HL-60 (cell line): Measurements from ENCODE around the gene MUTYH.

ENCODE experiments used
- DNase-seq, 2 experiments: peaks; one replicate each; pipeline ENCODE4 v3.0.0-alpha.2; 2010 to 2020; ENCODE audit warnings: low read depth in 1 of 2, low spot score in 1 of 2
- H3K27ac ChIP-seq: fragments of 250-450 bp; sonication (Bioruptor Pico); replicated peaks from 2 replicates; pipeline ENCODE4 v1.5.1; 2020; ENCODE audit warnings: mild to moderate bottlenecking, moderate library complexity
- H3K27me3 ChIP-seq: fragments of 250-450 bp; sonication (Bioruptor Pico); 2 replicates; pipeline ENCODE4 v1.5.1; 2021; ENCODE audit warnings: mild to moderate bottlenecking, moderate library complexity; ENCODE audit not compliant: insufficient read depth, poor library complexity, severe bottlenecking
- H3K4me3 ChIP-seq: replicated peaks from 2 replicates; pipeline ENCODE4 v1.5.1; 2011; ENCODE audit warnings: mild to moderate bottlenecking, control low read depth, low read length; ENCODE audit not compliant: insufficient read depth
- GABPA ChIP-seq: IDR thresholded peaks from 2 replicates; pipeline ENCODE4 v1.6.1; 2012; ENCODE audit warnings: low read depth
- POLR2AphosphoS5 ChIP-seq: IDR thresholded peaks from 2 replicates; pipeline ENCODE4 v1.6.1; 2012; ENCODE audit warnings: low read depth
- SPI1 ChIP-seq: IDR thresholded peaks from 2 replicates; pipeline ENCODE4 v1.6.1; 2012; ENCODE audit warnings: low read depth, mild to moderate bottlenecking, borderline replicate concordance
- TF ChIP-seq, protein P1 (sequence below): IDR thresholded peaks from one replicate; pipeline ENCODE4 v1.5.1; 2011; ENCODE audit warnings: low read length, control low read depth, inconsistent platforms; ENCODE audit not compliant: insufficient read depth
- TF ChIP-seq, protein P2 (sequence below): IDR thresholded peaks from 2 replicates; pipeline ENCODE4 v1.6.1; 2012; ENCODE audit warnings: low read depth; ENCODE audit not compliant: insufficient replicate concordance

Gene MUTYH

DNA sequence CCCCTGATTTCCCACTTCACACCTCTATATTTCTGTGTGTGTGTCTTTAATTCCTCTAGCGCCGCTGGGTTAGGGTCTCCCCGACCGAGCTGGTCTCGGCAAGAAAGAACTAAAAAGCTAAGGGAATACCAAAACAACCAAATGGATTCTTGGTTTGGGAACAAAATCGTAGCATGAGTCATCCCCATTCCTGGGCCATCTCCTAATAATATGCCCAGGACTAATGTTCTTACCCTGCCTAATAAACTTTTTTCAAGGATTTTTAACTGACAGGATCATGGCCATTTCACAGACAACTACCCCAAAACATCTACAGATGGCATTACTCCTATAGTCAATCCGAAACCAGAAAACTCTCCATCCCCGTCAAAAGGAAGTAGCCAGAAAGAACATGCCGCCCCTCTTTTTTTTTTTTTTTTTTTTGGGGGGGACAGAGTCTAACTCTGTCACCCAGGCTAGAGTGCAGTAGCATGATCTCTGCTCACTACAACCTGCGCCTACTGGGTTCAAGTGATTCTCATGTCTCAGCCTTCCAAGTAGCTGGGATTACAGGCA, 17.7 kb downstream of the MUTYH start:
- Histone ChIP-seq H3K27ac (no peak overlapping the region), H3K4me3 (no peak overlapping the region), H3K27me3 (no peaks in the 10 kb centered on the region)
- TF ChIP-seq SPI1: no peak
- TF ChIP-seq POLR2AphosphoS5: no peak
- TF ChIP-seq, protein P1, sequence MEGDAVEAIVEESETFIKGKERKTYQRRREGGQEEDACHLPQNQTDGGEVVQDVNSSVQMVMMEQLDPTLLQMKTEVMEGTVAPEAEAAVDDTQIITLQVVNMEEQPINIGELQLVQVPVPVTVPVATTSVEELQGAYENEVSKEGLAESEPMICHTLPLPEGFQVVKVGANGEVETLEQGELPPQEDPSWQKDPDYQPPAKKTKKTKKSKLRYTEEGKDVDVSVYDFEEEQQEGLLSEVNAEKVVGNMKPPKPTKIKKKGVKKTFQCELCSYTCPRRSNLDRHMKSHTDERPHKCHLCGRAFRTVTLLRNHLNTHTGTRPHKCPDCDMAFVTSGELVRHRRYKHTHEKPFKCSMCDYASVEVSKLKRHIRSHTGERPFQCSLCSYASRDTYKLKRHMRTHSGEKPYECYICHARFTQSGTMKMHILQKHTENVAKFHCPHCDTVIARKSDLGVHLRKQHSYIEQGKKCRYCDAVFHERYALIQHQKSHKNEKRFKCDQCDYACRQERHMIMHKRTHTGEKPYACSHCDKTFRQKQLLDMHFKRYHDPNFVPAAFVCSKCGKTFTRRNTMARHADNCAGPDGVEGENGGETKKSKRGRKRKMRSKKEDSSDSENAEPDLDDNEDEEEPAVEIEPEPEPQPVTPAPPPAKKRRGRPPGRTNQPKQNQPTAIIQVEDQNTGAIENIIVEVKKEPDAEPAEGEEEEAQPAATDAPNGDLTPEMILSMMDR: no peak
- TF ChIP-seq, protein P2, sequence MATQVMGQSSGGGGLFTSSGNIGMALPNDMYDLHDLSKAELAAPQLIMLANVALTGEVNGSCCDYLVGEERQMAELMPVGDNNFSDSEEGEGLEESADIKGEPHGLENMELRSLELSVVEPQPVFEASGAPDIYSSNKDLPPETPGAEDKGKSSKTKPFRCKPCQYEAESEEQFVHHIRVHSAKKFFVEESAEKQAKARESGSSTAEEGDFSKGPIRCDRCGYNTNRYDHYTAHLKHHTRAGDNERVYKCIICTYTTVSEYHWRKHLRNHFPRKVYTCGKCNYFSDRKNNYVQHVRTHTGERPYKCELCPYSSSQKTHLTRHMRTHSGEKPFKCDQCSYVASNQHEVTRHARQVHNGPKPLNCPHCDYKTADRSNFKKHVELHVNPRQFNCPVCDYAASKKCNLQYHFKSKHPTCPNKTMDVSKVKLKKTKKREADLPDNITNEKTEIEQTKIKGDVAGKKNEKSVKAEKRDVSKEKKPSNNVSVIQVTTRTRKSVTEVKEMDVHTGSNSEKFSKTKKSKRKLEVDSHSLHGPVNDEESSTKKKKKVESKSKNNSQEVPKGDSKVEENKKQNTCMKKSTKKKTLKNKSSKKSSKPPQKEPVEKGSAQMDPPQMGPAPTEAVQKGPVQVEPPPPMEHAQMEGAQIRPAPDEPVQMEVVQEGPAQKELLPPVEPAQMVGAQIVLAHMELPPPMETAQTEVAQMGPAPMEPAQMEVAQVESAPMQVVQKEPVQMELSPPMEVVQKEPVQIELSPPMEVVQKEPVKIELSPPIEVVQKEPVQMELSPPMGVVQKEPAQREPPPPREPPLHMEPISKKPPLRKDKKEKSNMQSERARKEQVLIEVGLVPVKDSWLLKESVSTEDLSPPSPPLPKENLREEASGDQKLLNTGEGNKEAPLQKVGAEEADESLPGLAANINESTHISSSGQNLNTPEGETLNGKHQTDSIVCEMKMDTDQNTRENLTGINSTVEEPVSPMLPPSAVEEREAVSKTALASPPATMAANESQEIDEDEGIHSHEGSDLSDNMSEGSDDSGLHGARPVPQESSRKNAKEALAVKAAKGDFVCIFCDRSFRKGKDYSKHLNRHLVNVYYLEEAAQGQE: no peak
- no peak for TF ChIP-seq GABPA
- DNase-seq: no peak

DNA sequence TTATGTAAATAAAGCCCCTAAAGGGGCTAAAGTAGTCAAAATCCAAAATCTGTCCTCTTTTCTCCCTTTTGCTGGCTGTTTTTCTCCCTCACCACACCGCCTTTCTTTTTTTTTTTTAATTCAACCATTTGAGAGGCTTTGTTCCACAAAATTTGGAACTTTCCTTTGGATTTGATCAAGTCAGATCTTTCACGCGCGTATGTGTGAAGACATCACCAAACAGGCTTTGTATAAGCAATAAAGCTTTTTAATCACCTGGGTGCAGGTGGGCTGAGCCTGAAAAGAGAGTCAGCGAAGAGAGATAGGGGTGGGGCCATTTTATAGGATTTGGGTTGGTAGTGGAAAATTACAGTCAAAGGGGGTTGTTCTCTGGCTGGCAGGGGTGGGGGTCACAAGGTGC, 18.8 kb downstream of the MUTYH start:
- Histone ChIP-seq H3K27me3 (no peaks in the 10 kb centered on the region), H3K27ac (no peak overlapping the region)
- TF ChIP-seq, protein P1: no peak
- TF ChIP-seq, protein P2: no peak
- no peak for TF ChIP-seq POLR2AphosphoS5
- no peak for TF ChIP-seq SPI1
- no peak for TF ChIP-seq GABPA

DNA sequence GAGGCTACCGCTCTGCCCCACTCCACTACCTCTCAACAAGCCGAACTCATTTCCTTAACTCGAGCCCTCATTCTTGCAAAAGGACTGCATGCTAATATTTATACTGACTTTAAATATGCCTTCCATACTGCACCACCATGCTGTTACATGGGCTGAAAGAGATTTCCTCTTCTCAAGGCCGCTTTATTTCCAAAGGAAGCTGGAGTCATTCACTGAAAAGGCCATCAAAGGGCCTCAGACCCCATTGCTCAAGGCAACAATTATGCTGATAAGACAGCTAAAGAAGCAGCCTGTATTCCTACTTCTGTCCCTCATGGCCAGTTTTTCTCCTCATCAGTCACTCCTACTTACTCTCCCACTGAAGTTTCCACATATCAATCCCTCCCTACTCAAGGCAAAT, 20.5 kb downstream of the MUTYH start:
- Histone ChIP-seq H3K27me3 (no peaks in the 10 kb centered on the region), H3K27ac (no peak overlapping the region), H3K4me3 (no peak overlapping the region)
- TF ChIP-seq, protein P1: no peak
- TF ChIP-seq SPI1 (no peak), GABPA (no peak), POLR2AphosphoS5 (no peak)
- TF ChIP-seq, protein P2: no peak
- DNase-seq: no peak

More for the DNA sequence above, 18.8 kb downstream of the MUTYH start:
- H3K4me3 ChIP-seq: no peak overlapping the region
- no peak for DNase-seq
